H9 (cell line): ENCODE results near the gene RETSAT. TPM values are rescaled to one million over a fixed set of nuclear protein-coding genes. Genes with fewer than 3 reads are reported as not detected.

Experiments
- DNase-seq: peaks from one replicate; pipeline ENCODE4 v3.0.0-alpha.2; 2017
- H2AFZ ChIP-seq: one replicate; pipeline ENCODE4 v1.6.1; 2013; ENCODE audit warnings: mild to moderate bottlenecking, low read length, control low read depth, moderate library complexity
- H2AK5ac ChIP-seq: 2 replicates; pipeline ENCODE4 v1.6.1; 2013; ENCODE audit warnings: low read length, control low read depth, mixed read lengths; ENCODE audit not compliant: insufficient read length
- H2BK120ac ChIP-seq: one replicate; pipeline ENCODE4 v1.6.1; 2013; ENCODE audit warnings: low read depth, mild to moderate bottlenecking, low read length, control low read depth, inconsistent platforms; ENCODE audit not compliant: poor library complexity, severe bottlenecking
- H2BK12ac ChIP-seq: 2 replicates; pipeline ENCODE4 v1.6.1; 2013; ENCODE audit warnings: low read length, control low read depth, mixed read lengths, low read depth; ENCODE audit not compliant: insufficient read length
- H2BK15ac ChIP-seq: 2 replicates; pipeline ENCODE4 v1.6.1; 2013; ENCODE audit warnings: low read depth, low read length, control low read depth
- H2BK20ac ChIP-seq: one replicate; pipeline ENCODE4 v1.6.1; 2013; ENCODE audit warnings: low read depth, mild to moderate bottlenecking, low read length, control low read depth, inconsistent platforms; ENCODE audit not compliant: poor library complexity, severe bottlenecking
- H2BK5ac ChIP-seq: 2 replicates; pipeline ENCODE4 v1.6.1; 2013; ENCODE audit warnings: low read length, control low read depth, mixed read lengths; ENCODE audit not compliant: insufficient read length
- H3K14ac ChIP-seq: 2 replicates; pipeline ENCODE4 v1.6.1; 2013; ENCODE audit warnings: low read length, control low read depth; ENCODE audit not compliant: insufficient read depth
- H3K18ac ChIP-seq: 2 replicates; pipeline ENCODE4 v1.6.1; 2013; ENCODE audit warnings: low read depth, mild to moderate bottlenecking, mixed read lengths, low read length, control low read depth; ENCODE audit not compliant: insufficient read length
- H3K23ac ChIP-seq: 2 replicates; pipeline ENCODE4 v1.6.1; 2013; ENCODE audit warnings: low read length, control low read depth, mixed read lengths, low read depth; ENCODE audit not compliant: insufficient read length
- H3K23me2 ChIP-seq: 2 replicates; pipeline ENCODE4 v1.6.1; 2013; ENCODE audit warnings: low read depth, mild to moderate bottlenecking, mixed read lengths, low read length, control low read depth; ENCODE audit not compliant: insufficient read length, poor library complexity, severe bottlenecking
- H3K27ac ChIP-seq: 2 replicates; pipeline ENCODE4 v1.5.1; 2013; ENCODE audit warnings: low read length, control low read depth, mixed read lengths, low read depth; ENCODE audit not compliant: insufficient read length
- H3K27me3 ChIP-seq: 2 replicates; pipeline ENCODE4 v1.6.1; 2013; ENCODE audit warnings: low read length, control low read depth, inconsistent platforms; ENCODE audit not compliant: insufficient read depth
- H3K4ac ChIP-seq: 2 replicates; pipeline ENCODE4 v1.6.1; 2013; ENCODE audit warnings: low read depth, mild to moderate bottlenecking, control low read depth, inconsistent platforms, low read length, moderate library complexity
- H3K4me1 ChIP-seq: 2 replicates; pipeline ENCODE4 v1.6.1; 2013; ENCODE audit warnings: low read length, control low read depth, inconsistent platforms; ENCODE audit not compliant: insufficient read depth
- H3K4me2 ChIP-seq: 2 replicates; pipeline ENCODE4 v1.6.1; 2013; ENCODE audit warnings: low read length, control low read depth, mixed read lengths; ENCODE audit not compliant: insufficient read length, insufficient read depth
- H3K56ac ChIP-seq: 2 replicates; pipeline ENCODE4 v1.6.1; 2013; ENCODE audit warnings: low read depth, mild to moderate bottlenecking, mixed read lengths, low read length, control low read depth; ENCODE audit not compliant: insufficient read length
- H3K79me1 ChIP-seq: 2 replicates; pipeline ENCODE4 v1.6.1; 2013; ENCODE audit warnings: low read depth, mild to moderate bottlenecking, moderate library complexity, low read length, control low read depth, inconsistent platforms; ENCODE audit not compliant: insufficient read depth, poor library complexity, severe bottlenecking
- H3K79me2 ChIP-seq: 2 replicates; pipeline ENCODE4 v1.6.1; 2013; ENCODE audit warnings: low read length, control low read depth, inconsistent platforms; ENCODE audit not compliant: insufficient read depth
- H3K9ac ChIP-seq: 2 replicates; pipeline ENCODE4 v1.6.1; 2013; ENCODE audit warnings: low read length, control low read depth, mixed read lengths; ENCODE audit not compliant: insufficient read length; ENCODE audit errors: extremely low read depth
- H3K9me3 ChIP-seq: one replicate; pipeline ENCODE4 v1.6.1; 2013; ENCODE audit warnings: low read depth, low read length, inconsistent platforms; ENCODE audit not compliant: control insufficient read depth
- H3T11ph ChIP-seq: one replicate; pipeline ENCODE4 v1.6.1; 2013; ENCODE audit warnings: mild to moderate bottlenecking, low read length, control low read depth, inconsistent platforms
- H4K20me1 ChIP-seq: one replicate; pipeline ENCODE4 v1.6.1; 2013; ENCODE audit not compliant: control insufficient read depth, insufficient read length, insufficient read depth
- H4K5ac ChIP-seq: 2 replicates; pipeline ENCODE4 v1.6.1; 2013; ENCODE audit warnings: low read depth, mild to moderate bottlenecking, mixed read lengths, low read length, control low read depth; ENCODE audit not compliant: insufficient read length
- H4K8ac ChIP-seq: replicated peaks from 2 replicates; pipeline ENCODE4 v1.6.1; 2013; ENCODE audit warnings: low read length, control low read depth, mixed read lengths, low read depth; ENCODE audit not compliant: insufficient read length
- H4K91ac ChIP-seq: 2 replicates; pipeline ENCODE4 v1.6.1; 2013; ENCODE audit warnings: low read depth, mild to moderate bottlenecking, moderate library complexity, mixed read lengths, low read length, control low read depth; ENCODE audit not compliant: insufficient read length
- H3K27ac Mint-ChIP-seq, 3 experiments: 2 replicates in 2 of 3; 3 replicates in 1 of 3; pipeline ENCODE4 v1.8.0; 2020 to 2021; ENCODE audit warnings: mixed read lengths in 3 of 3, mild to moderate bottlenecking in 1 of 3, moderate library complexity in 1 of 3
- H3K27me3 Mint-ChIP-seq: 2 replicates; pipeline ENCODE4 v1.8.0; 2021; ENCODE audit warnings: low read depth, mild to moderate bottlenecking, moderate library complexity, mixed read lengths
- H3K36me3 Mint-ChIP-seq, 3 experiments: 2 replicates in 2 of 3; 3 replicates in 1 of 3; pipeline ENCODE4 v1.8.0; 2020 to 2021; ENCODE audit warnings: low read depth in 3 of 3, mixed read lengths in 3 of 3; ENCODE audit not compliant: insufficient read depth in 1 of 3
- H3K4me1 Mint-ChIP-seq, 2 experiments: 2 replicates each; pipeline ENCODE4 v1.8.0; 2020; ENCODE audit warnings: mixed read lengths in 2 of 2
- H3K4me3 Mint-ChIP-seq, 2 experiments: 2 replicates in 1 of 2; 3 replicates in 1 of 2; pipeline ENCODE4 v1.8.0; 2020 to 2021; ENCODE audit warnings: mild to moderate bottlenecking in 2 of 2, mixed read lengths in 2 of 2, moderate library complexity in 1 of 2
- H3K9me3 Mint-ChIP-seq, 2 experiments: 2 replicates in 1 of 2; 3 replicates in 1 of 2; pipeline ENCODE4 v1.8.0; 2020; ENCODE audit warnings: mild to moderate bottlenecking in 2 of 2, mixed read lengths in 2 of 2, moderate library complexity in 1 of 2
- CTCF ChIP-seq: fragments of 200-600 bp; sonication (generic); conservative IDR thresholded peaks from 3 replicates; pipeline ENCODE4 v1.8.0; 2021; ENCODE audit warnings: antibody characterized with exemption, mild to moderate bottlenecking
- WGBS: extraction: QIAGEN DNeasy Blood & Tissue Kit; methylation state at CpG from one replicate; pipeline ENCODE4 v1.1.7; 2013; ENCODE audit warnings: missing lambda C conversion rate, low lambda C conversion rate, mixed read lengths; ENCODE audit not compliant: insufficient read length; ENCODE audit errors: extremely low coverage; 5-methylcytosine and 5-hydroxymethylcytosine counted together
- total RNA-seq: library from RNA; stranded (reverse); gene quantifications from 2 replicates; pipeline ENCODE4 v1.2.1, GENCODE V29; 2021

RETSAT gene
- total RNA-seq, 1 experiment from 2014 or later = 16.7 TPM

GRCh38 chr2:85388878-85389538 is 34.7 kb upstream of the RETSAT start:
- Histone ChIP-seq H3K4me2 (no peak overlapping the region), H4K20me1 (no peaks in the 10 kb centered on the region), H3K14ac (no peak overlapping the region), H3K4me1 (no peaks in the 10 kb centered on the region; the same call in 1 of the 2 replicates), H4K8ac (no peak overlapping the region), H4K5ac (no peak overlapping the region), H3K9ac (no peak overlapping the region), H3K27ac (no peak overlapping the region), H4K91ac (no peak overlapping the region), H3K79me1 (no peaks in the 10 kb centered on the region), H2AK5ac (no peak overlapping the region), H2BK15ac (no peak overlapping the region), H3K27me3 (no peaks in the 10 kb centered on the region), H3K56ac (no peak overlapping the region), H3T11ph (no peak overlapping the region), H3K9me3 (no peaks in the 10 kb centered on the region), H3K18ac (no peak overlapping the region), H2AFZ (no peak overlapping the region), H3K23me2 (no peaks in the 10 kb centered on the region), H3K23ac (no peak overlapping the region), H2BK5ac (no peak overlapping the region), H2BK20ac (no peak overlapping the region), H3K79me2 (no peaks in the 10 kb centered on the region), H2BK12ac (no peak overlapping the region), H3K4ac (no peak overlapping the region), H2BK120ac (no peak overlapping the region)
- H3K36me3 Mint-ChIP-seq = peaks cover 4 to 12% (median 7%) of the 10 kb centered on the region in 3 experiments; a peak in 5 of 7 replicates
- peaks cover 13 to 22% of the 10 kb centered on the region in 2 experiments for H3K4me1 Mint-ChIP-seq
- no peaks in the 10 kb centered on the region for H3K9me3 Mint-ChIP-seq
- WGBS = no CpG with 5 or more reads among the region's 9 CpGs
- TF ChIP-seq CTCF = no peak
- no peak overlapping the region; a peak in 1 of 5 replicates for H3K4me3 Mint-ChIP-seq
- H3K27me3 Mint-ChIP-seq = no peaks in the 10 kb centered on the region
- peak overlapping the region in 2 of 3 experiments; percentile 32 to 84; a peak in 2 of 7 replicates for H3K27ac Mint-ChIP-seq
- no peak for DNase-seq
